SK-N-SH (cell line): Measurements from ENCODE around the gene LGSN. TPM values are rescaled to one million over a fixed set of nuclear protein-coding genes. Genes with fewer than 3 reads are reported as not detected.

Experiments used
- CTCF ChIA-PET: fragments of 300-600, 350-600 bp; formaldehyde crosslinking; extraction: SDS; loops from one replicate; lab custom pipeline; 2021; lab: Yijun Ruan, JAX
- POLR2A ChIA-PET: fragments of 350-600 bp; sonication (Branson Sonifier 250); formaldehyde crosslinking; extraction: SDS; loops from one replicate; lab custom pipeline; 2020; ENCODE audit warnings: antibody characterized with exemption, inconsistent platforms; lab: Yijun Ruan, JAX
- DNase-seq: peaks from one replicate; pipeline ENCODE4 v3.0.0; 2012
- H2AFZ ChIP-seq: fragments of 200-600 bp; sonication (generic); 2 replicates; pipeline ENCODE4 v1.8.1; 2016; ENCODE audit warnings: antibody characterized with exemption, mild to moderate bottlenecking, low read depth
- H3F3A ChIP-seq: fragments of 200-600 bp; sonication (generic); replicated peaks from 2 replicates; pipeline ENCODE3; 2016; ENCODE audit warnings: antibody characterized with exemption, mild to moderate bottlenecking; ENCODE audit not compliant: insufficient read depth
- H3K27ac ChIP-seq, 2 experiments: fragments of 200-500 bp in 1 of 2; fragments of 200-600 bp in 1 of 2; sonication (Bioruptor generic) in 1 of 2; sonication (generic), shearing (Covaris generic) in 1 of 2; 2 replicates each; pipeline versions ENCODE4 v1.5.1 to v1.6.1; 2014 to 2016; ENCODE audit warnings: low read depth in 2 of 2, inconsistent platforms in 1 of 2, low read length in 1 of 2, mild to moderate bottlenecking in 1 of 2, mixed read lengths in 1 of 2
- H3K27me3 ChIP-seq: fragments of 200-600 bp; sonication (generic), shearing (Covaris generic); 2 replicates; pipeline ENCODE4 v1.6.1; 2016; ENCODE audit warnings: mixed run types; ENCODE audit not compliant: insufficient read depth
- H3K36me3 ChIP-seq, 2 experiments: fragments of 200-500 bp in 1 of 2; fragments of 200-600 bp in 1 of 2; sonication (Bioruptor generic) in 1 of 2; sonication (generic) in 1 of 2; replicated peaks in 1 of 2; 2 replicates each; pipeline versions ENCODE3 to v1.5.1; 2014 to 2016; ENCODE audit warnings: low read length in 1 of 2, mild to moderate bottlenecking in 1 of 2; ENCODE audit not compliant: insufficient read depth in 2 of 2, control insufficient read depth in 1 of 2
- H3K4me1 ChIP-seq, 2 experiments: fragments of 200-500 bp in 1 of 2; fragments of 200-600 bp in 1 of 2; sonication (Bioruptor generic) in 1 of 2; sonication (generic), shearing (Covaris generic) in 1 of 2; 2 replicates each; pipeline versions ENCODE4 v1.5.1 to v1.6.1; 2014 to 2016; ENCODE audit warnings: low read depth in 1 of 2, low read length in 1 of 2, mixed run types in 1 of 2; ENCODE audit not compliant: insufficient read depth in 2 of 2, control insufficient read depth in 1 of 2
- H3K4me2 ChIP-seq: fragments of 200-600 bp; sonication (generic), shearing (Covaris generic); 2 replicates; pipeline ENCODE4 v1.6.1; 2017; ENCODE audit warnings: mixed run types
- H3K4me3 ChIP-seq, 2 experiments: fragments of 200-500 bp in 1 of 2; fragments of 200-600 bp in 1 of 2; sonication (Bioruptor generic) in 1 of 2; sonication (generic), shearing (Covaris generic) in 1 of 2; 2 replicates each; pipeline versions ENCODE4 v1.5.1 to v1.8.1; 2014 to 2016; ENCODE audit warnings: low read depth in 2 of 2, inconsistent platforms in 1 of 2, low read length in 1 of 2, mild to moderate bottlenecking in 1 of 2, mixed read lengths in 1 of 2, moderate library complexity in 1 of 2
- H3K79me2 ChIP-seq: fragments of 200-600 bp; sonication (generic); 2 replicates; pipeline ENCODE4 v1.8.1; 2017; ENCODE audit warnings: mild to moderate bottlenecking; ENCODE audit not compliant: insufficient read depth
- H3K9ac ChIP-seq: fragments of 200-600 bp; sonication (generic); 2 replicates; pipeline ENCODE4 v1.6.1; 2017; ENCODE audit warnings: mixed run types
- H3K9me2 ChIP-seq: fragments of 200-600 bp; sonication (generic); 2 replicates; pipeline ENCODE4 v1.6.1; 2017; ENCODE audit warnings: mixed run types
- H3K9me3 ChIP-seq: fragments of 200-600 bp; sonication (generic); 2 replicates; pipeline ENCODE4 v1.6.1; 2017; ENCODE audit warnings: mixed run types, mild to moderate bottlenecking, moderate library complexity
- H4K20me1 ChIP-seq: fragments of 200-600 bp; sonication (generic); 2 replicates; pipeline ENCODE4 v1.6.1; 2017; ENCODE audit warnings: mild to moderate bottlenecking, mixed run types; ENCODE audit not compliant: insufficient read depth
- FOSL2 ChIP-seq: IDR thresholded peaks from 2 replicates; pipeline ENCODE4 v1.4.0; 2012; ENCODE audit warnings: low read depth, mild to moderate bottlenecking, moderate library complexity, borderline replicate concordance
- FOXM1 ChIP-seq: IDR thresholded peaks from 2 replicates; pipeline ENCODE4 v1.4.0; 2012; ENCODE audit warnings: low read depth, mild to moderate bottlenecking
- GABPA ChIP-seq: IDR thresholded peaks from 2 replicates; pipeline ENCODE4 v1.4.0; 2012; ENCODE audit warnings: low read depth, mild to moderate bottlenecking
- MXI1 ChIP-seq: IDR thresholded peaks from 2 replicates; pipeline ENCODE4 v1.6.1; 2012; ENCODE audit warnings: mild to moderate bottlenecking, low read depth, low read length, improper control_type of control experiment
- NRF1 ChIP-seq: IDR thresholded peaks from 2 replicates; pipeline ENCODE4 v1.6.1; 2012; ENCODE audit warnings: low read depth, mild to moderate bottlenecking, low read length
- RFX5 ChIP-seq: IDR thresholded peaks from 2 replicates; pipeline ENCODE4 v1.6.1; 2012; ENCODE audit warnings: mild to moderate bottlenecking, improper control_type of control experiment, low read length
- RXRA ChIP-seq: IDR thresholded peaks from 2 replicates; pipeline ENCODE4 v1.4.0; 2012; ENCODE audit warnings: low read depth, mild to moderate bottlenecking, borderline replicate concordance
- SIN3A ChIP-seq: IDR thresholded peaks from 2 replicates; pipeline ENCODE4 v1.6.1; 2012; ENCODE audit warnings: low read depth, mild to moderate bottlenecking, low read length, moderate library complexity, borderline replicate concordance
- SMC3 ChIP-seq: IDR thresholded peaks from 2 replicates; pipeline ENCODE4 v1.6.1; 2012; ENCODE audit warnings: low read depth, low read length, improper control_type of control experiment
- TAF1 ChIP-seq: IDR thresholded peaks from 2 replicates; pipeline ENCODE4 v1.6.1; 2012; ENCODE audit warnings: low read depth, mild to moderate bottlenecking, low read length, moderate library complexity, borderline replicate concordance
- USF1 ChIP-seq: IDR thresholded peaks from 2 replicates; pipeline ENCODE4 v1.4.0; 2012; ENCODE audit warnings: low read depth, borderline replicate concordance
- USF2 ChIP-seq: fragments of 150-350 bp; IDR thresholded peaks from 2 replicates; pipeline ENCODE4 v1.6.1; 2017; ENCODE audit warnings: antibody characterized with exemption, low read length, low read depth, borderline replicate concordance
- YY1 ChIP-seq: IDR thresholded peaks from 2 replicates; pipeline ENCODE4 v1.4.0; 2012; ENCODE audit warnings: low read depth, mild to moderate bottlenecking
- WGBS: methylation state at CpG from one replicate; pipeline ENCODE4 v1.1.6; 2017; ENCODE audit warnings: low lambda C conversion rate; 5-methylcytosine and 5-hydroxymethylcytosine counted together
- polyA plus RNA-seq, 3 experiments: library from polyadenylated mRNA; depleted of rRNA; stranded (reverse); fragments of >200 nt; gene quantifications; 2 replicates each; pipeline ENCODE4 v1.2.3, GENCODE V29; 2012
- TF ChIP-seq, protein P1 (sequence below): IDR thresholded peaks from 2 replicates; pipeline ENCODE4 v1.4.0; 2012; ENCODE audit warnings: low read depth, borderline replicate concordance
- TF ChIP-seq, protein P2 (sequence below): IDR thresholded peaks from 2 replicates; pipeline ENCODE4 v1.6.1; 2012; ENCODE audit warnings: mild to moderate bottlenecking, low read depth, low read length, moderate library complexity
- TF ChIP-seq, protein P3 (sequence below): fragments of 150-350 bp; IDR thresholded peaks from 2 replicates; pipeline ENCODE4 v1.6.1; 2016; ENCODE audit warnings: mild to moderate bottlenecking, low read depth, low read length

Gene LGSN
- polyA plus RNA-seq, 1 of the 3 experiments (the other 2 are of a cell fraction): not detected

DNA sequence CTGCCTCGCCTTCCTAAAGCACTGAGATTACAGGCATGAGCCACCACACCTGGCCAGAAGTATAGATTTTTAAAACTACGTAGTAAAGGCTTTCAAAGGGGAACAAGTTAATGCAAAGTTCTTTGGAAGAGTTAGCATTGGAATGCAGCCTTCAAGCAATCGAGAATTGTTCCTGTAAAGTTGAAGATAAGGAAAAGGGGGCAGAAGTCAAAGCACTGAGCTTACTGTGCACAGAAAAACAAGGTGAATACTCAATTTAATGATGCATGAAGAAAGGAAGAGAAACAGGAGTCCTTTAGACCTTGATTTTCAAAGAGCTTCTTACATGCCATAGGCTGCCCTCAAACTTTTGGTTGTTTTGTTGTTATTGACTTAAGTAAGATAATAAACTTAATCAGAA lies 29.1 kb upstream of the LGSN start:
- no peak for DNase-seq
- CTCF ChIA-PET: interaction anchor here (0.9 to 1.5 kb wide), 3 partner anchors 11 to 424 kb away, joined by 3 read pairs; no protein-coding TSS in a partner anchor
- Histone ChIP-seq H3K27ac (no peak overlapping the region), H3K36me3 (no peaks in the 10 kb centered on the region), H3K79me2 (no peaks in the 10 kb centered on the region), H3K4me3 (no peak overlapping the region), H2AFZ (no peak overlapping the region), H3K9ac (no peak overlapping the region), H3F3A (peaks cover 14% of the 10 kb centered on the region), H3K9me2 (no peaks in the 10 kb centered on the region), H3K4me2 (no peak overlapping the region), H4K20me1 (no peaks in the 10 kb centered on the region), H3K9me3 (no peaks in the 10 kb centered on the region), H3K4me1 (peaks cover 0 to 15% of the 10 kb centered on the region in 2 experiments; a peak in 1 of 4 replicates), H3K27me3 (no peaks in the 10 kb centered on the region)
- TF ChIP-seq NRF1 (no peak), FOXM1 (no peak), RXRA (no peak), GABPA (no peak), TAF1 (no peak), YY1 (no peak), MXI1 (no peak), RFX5 (no peak), FOSL2 (no peak), USF2 (no peak), USF1 (no peak), SIN3A (no peak), SMC3 (no peak)
- TF ChIP-seq, protein P1, sequence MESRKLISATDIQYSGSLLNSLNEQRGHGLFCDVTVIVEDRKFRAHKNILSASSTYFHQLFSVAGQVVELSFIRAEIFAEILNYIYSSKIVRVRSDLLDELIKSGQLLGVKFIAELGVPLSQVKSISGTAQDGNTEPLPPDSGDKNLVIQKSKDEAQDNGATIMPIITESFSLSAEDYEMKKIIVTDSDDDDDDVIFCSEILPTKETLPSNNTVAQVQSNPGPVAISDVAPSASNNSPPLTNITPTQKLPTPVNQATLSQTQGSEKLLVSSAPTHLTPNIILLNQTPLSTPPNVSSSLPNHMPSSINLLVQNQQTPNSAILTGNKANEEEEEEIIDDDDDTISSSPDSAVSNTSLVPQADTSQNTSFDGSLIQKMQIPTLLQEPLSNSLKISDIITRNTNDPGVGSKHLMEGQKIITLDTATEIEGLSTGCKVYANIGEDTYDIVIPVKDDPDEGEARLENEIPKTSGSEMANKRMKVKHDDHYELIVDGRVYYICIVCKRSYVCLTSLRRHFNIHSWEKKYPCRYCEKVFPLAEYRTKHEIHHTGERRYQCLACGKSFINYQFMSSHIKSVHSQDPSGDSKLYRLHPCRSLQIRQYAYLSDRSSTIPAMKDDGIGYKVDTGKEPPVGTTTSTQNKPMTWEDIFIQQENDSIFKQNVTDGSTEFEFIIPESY: no peak
- TF ChIP-seq, protein P2, sequence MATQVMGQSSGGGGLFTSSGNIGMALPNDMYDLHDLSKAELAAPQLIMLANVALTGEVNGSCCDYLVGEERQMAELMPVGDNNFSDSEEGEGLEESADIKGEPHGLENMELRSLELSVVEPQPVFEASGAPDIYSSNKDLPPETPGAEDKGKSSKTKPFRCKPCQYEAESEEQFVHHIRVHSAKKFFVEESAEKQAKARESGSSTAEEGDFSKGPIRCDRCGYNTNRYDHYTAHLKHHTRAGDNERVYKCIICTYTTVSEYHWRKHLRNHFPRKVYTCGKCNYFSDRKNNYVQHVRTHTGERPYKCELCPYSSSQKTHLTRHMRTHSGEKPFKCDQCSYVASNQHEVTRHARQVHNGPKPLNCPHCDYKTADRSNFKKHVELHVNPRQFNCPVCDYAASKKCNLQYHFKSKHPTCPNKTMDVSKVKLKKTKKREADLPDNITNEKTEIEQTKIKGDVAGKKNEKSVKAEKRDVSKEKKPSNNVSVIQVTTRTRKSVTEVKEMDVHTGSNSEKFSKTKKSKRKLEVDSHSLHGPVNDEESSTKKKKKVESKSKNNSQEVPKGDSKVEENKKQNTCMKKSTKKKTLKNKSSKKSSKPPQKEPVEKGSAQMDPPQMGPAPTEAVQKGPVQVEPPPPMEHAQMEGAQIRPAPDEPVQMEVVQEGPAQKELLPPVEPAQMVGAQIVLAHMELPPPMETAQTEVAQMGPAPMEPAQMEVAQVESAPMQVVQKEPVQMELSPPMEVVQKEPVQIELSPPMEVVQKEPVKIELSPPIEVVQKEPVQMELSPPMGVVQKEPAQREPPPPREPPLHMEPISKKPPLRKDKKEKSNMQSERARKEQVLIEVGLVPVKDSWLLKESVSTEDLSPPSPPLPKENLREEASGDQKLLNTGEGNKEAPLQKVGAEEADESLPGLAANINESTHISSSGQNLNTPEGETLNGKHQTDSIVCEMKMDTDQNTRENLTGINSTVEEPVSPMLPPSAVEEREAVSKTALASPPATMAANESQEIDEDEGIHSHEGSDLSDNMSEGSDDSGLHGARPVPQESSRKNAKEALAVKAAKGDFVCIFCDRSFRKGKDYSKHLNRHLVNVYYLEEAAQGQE: no peak
- TF ChIP-seq, protein P3, sequence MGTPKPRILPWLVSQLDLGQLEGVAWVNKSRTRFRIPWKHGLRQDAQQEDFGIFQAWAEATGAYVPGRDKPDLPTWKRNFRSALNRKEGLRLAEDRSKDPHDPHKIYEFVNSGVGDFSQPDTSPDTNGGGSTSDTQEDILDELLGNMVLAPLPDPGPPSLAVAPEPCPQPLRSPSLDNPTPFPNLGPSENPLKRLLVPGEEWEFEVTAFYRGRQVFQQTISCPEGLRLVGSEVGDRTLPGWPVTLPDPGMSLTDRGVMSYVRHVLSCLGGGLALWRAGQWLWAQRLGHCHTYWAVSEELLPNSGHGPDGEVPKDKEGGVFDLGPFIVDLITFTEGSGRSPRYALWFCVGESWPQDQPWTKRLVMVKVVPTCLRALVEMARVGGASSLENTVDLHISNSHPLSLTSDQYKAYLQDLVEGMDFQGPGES: no peak
- WGBS: 89% methylated on average over 3 of the region's 3 CpGs
- POLR2A ChIA-PET: no interaction called here
